IPS-NIHi11 (cell line): ENCODE results near the gene PLA2G10.
"Not testable (repeated sequence)": the region's sequence is repeated elsewhere in the genome, so short reads cannot be mapped to it uniquely, and the experiment has no call there.

ENCODE experiments used
- DNase-seq: peaks from one replicate; pipeline ENCODE4 v3.0.0; 2012; ENCODE audit warnings: mixed read lengths, low spot score

The PLA2G10 gene, protein sequence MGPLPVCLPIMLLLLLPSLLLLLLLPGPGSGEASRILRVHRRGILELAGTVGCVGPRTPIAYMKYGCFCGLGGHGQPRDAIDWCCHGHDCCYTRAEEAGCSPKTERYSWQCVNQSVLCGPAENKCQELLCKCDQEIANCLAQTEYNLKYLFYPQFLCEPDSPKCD

DNA sequence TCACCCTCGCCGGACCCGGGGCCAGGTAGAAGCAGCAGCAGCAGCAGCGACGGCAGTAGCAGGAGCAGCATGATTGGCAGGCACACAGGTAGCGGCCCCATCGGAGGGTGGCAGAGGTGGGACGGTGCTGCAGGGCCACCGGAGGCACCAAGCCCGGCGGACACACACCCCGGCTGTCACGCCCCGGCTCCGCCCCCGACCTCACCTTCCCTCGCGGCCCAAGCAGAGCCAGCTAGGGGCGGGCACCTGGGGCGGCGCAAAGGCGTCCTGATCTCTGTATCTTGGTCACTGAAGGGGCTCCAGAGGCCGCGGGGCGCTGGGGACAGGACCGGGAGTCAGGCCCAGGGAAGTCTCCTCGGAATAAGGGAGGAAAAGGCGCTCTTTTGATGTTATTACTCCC lies at the start of gene PLA2G10:
PLA2G10 (minus strand) TSS at position 180 of the 400 bp plus-strand sequence; CDS start at position 101, 79 bp downstream.
- DNase-seq = not testable (repeated sequence)

DNA sequence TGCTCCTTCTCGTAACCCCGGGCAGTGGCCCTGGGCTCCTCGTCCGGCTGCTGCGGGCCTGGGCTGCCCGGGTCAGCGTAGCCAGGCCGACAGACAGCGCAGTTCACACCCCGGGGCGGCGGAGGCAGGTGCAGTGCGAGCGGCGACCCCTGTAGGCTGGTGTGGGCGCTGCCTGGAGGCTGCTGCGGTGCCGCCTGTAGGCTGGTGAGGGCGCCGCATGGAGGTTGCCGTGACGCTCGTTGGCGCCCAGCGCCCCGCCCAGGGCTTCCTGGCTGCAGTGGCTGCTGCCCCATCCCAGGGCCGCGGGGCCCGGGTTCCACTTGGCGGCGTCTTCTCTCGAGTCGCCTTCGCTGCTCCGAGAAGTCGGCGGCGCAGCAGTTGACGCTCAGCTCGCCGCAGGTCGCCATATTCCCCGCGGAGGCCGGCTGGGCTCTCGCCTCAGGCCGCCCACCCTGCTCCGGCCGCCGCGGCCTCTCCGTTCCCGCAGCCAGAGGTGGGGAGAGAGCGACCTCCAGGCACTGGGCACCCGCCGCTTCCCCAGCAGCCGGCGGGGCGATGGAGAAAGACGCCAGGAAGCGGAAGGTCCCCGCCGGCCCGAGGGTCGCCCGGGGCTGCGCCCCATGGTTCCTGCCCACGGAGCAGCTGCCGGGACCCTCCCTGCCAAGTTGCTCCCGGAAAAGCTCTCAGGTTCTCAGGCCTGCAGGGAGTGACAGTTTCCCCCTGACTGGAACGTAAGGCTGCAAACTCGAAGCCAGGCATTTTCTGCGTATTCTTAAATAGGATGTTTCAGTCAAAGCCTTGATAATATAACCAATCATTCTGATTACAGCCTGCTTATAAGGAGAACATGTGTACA lies 48.4 kb upstream of the PLA2G10 start, which contains the start of gene NPIPA2:
NPIPA2 (plus strand) TSS at position 261 of the 856 bp plus-strand sequence. CDS start 5,533 bp downstream, outside the sequence.
- DNase-seq = not testable (repeated sequence)

DNA sequence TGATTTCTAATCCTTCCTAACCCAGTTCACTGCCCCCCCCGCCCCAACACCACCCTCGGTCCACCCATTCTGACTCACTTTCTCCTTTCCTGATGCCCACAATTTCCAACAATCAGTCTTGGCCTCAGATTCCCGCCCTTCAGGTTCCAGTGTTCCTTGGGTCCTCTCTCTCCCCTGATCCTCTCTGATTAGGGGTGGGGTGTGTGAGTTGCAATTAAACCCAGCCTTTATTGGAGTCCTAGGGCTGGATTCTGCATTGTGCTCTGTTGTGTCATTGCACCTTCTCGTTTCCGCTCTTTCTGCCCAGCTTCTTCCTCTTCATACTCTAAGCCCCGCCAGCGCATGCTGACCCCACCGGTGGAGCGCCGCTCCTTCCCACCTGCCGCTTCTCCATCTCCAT lies 47.7 kb upstream of the PLA2G10 start:
- DNase-seq = not testable (repeated sequence)

DNA sequence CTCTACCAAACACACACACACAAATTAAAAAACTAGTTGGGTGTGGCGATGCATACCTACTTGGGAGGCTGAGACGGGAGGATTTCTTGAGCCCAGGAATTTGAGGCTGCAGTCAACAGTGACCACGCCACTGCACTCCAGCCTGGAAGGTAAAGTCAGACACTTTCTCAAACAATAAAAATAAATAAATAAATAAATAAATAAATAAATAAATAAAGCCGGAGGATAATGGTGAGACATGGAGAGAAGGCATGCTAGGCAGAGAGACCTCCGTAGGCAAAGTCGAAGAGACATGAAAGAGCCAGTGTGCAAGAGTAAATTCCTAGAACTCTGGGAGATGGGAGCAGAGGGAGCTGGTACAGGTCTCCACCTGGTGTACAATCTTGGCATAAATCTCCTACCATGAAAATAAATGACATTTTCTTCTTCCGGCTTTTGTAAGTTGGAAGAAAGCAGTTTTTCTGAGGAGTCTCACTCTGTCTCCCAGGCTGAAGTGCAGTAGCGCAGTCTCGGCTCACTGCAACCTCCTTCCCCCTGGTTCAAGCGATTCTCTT lies 46.8 kb upstream of the PLA2G10 start:
- not testable (repeated sequence) for DNase-seq

DNA sequence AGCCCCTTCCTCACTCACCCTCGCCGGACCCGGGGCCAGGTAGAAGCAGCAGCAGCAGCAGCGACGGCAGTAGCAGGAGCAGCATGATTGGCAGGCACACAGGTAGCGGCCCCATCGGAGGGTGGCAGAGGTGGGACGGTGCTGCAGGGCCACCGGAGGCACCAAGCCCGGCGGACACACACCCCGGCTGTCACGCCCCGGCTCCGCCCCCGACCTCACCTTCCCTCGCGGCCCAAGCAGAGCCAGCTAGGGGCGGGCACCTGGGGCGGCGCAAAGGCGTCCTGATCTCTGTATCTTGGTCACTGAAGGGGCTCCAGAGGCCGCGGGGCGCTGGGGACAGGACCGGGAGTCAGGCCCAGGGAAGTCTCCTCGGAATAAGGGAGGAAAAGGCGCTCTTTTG lies 39.1 kb upstream of the PLA2G10 start:
- DNase-seq = not testable (repeated sequence)

DNA sequence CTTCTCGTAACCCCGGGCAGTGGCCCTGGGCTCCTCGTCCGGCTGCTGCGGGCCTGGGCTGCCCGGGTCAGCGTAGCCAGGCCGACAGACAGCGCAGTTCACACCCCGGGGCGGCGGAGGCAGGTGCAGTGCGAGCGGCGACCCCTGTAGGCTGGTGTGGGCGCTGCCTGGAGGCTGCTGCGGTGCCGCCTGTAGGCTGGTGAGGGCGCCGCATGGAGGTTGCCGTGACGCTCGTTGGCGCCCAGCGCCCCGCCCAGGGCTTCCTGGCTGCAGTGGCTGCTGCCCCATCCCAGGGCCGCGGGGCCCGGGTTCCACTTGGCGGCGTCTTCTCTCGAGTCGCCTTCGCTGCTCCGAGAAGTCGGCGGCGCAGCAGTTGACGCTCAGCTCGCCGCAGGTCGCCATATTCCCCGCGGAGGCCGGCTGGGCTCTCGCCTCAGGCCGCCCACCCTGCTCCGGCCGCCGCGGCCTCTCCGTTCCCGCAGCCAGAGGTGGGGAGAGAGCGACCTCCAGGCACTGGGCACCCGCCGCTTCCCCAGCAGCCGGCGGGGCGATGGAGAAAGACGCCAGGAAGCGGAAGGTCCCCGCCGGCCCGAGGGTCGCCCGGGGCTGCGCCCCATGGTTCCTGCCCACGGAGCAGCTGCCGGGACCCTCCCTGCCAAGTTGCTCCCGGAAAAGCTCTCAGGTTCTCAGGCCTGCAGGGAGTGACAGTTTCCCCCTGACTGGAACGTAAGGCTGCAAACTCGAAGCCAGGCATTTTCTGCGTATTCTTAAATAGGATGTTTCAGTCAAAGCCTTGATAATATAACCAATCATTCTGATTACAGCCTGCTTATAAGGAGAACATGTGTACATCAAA lies 9.3 kb upstream of the PLA2G10 start, which contains the start of gene NPIPA3:
NPIPA3 (plus strand) TSS at position 256 of the 856 bp plus-strand sequence. CDS start 5,533 bp downstream, outside the sequence.
- DNase-seq = not testable (repeated sequence)

DNA sequence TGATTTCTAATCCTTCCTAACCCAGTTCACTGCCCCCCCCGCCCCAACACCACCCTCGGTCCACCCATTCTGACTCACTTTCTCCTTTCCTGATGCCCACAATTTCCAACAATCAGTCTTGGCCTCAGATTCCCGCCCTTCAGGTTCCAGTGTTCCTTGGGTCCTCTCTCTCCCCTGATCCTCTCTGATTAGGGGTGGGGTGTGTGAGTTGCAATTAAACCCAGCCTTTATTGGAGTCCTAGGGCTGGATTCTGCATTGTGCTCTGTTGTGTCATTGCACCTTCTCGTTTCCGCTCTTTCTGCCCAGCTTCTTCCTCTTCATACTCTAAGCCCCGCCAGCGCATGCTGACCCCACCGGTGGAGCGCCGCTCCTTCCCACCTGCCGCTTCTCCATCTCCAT lies 8.6 kb upstream of the PLA2G10 start:
- not testable (repeated sequence) for DNase-seq

DNA sequence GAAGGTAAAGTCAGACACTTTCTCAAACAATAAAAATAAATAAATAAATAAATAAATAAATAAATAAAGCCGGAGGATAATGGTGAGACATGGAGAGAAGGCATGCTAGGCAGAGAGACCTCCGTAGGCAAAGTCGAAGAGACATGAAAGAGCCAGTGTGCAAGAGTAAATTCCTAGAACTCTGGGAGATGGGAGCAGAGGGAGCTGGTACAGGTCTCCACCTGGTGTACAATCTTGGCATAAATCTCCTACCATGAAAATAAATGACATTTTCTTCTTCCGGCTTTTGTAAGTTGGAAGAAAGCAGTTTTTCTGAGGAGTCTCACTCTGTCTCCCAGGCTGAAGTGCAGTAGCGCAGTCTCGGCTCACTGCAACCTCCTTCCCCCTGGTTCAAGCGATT lies 7.8 kb upstream of the PLA2G10 start:
- not testable (repeated sequence) for DNase-seq

DNA sequence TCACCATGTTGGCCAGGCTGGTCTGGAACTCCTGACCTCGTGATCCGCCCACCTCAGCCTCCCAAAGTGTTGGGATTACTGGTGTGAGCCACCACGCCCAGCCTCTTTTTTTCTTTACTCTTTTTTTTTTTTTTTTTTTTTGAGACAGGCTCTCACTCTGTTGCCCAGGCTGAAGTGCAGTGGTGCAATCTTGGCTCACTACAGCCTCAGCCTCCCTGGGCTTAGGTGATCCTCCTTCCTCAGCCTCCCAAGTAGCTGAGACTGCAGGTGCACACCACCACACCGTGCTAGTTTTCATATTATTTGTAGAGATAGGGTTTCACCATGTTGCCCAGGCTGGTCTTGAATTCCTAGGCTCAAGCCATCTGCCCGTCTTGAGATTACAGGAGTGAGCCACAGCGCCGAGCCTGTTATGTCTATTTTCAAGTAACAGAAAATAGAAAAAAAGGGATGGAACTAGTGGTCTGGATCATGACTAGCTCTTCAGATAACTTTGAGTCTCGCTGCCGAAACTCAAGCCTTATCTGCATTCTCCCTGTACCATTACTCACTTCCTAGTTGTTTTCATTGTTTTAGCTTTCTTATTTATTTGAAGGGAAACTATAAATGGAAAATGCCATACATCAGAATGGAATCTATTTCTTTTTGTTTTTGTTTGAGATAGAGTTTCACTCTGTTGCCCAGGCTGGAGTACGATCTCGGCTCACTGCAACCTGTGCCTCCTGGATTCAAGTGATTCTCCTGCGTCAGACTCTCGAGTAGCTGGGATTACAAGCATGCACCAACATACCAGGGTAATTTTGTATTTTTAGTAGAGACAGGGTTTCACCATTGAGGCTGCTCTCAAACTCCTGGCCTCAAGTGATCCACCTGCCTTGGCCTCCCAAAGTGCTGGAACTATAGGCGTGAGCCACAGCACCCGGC lies 8.0 kb downstream of the PLA2G10 start:
- not testable (repeated sequence) for DNase-seq

DNA sequence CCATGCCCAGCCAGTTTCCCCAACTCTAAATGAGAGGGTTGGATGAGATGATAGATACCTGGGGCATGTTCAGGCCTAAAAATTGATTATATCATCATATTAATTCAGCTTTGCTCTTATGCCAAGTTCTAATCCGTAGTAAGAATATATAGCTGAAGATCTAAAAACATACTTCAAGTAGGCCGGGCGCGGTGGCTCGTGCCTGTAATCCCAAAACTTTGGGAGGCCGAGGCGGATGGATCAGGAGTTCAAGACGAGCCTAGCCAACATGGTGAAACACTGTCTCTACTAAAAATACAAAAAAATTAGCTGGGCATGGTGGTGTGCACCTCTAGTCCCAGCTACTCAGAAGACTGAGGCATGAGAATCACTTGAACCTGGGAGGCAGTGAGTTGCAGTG lies 12.0 kb downstream of the PLA2G10 start:
- no peak for DNase-seq

DNA sequence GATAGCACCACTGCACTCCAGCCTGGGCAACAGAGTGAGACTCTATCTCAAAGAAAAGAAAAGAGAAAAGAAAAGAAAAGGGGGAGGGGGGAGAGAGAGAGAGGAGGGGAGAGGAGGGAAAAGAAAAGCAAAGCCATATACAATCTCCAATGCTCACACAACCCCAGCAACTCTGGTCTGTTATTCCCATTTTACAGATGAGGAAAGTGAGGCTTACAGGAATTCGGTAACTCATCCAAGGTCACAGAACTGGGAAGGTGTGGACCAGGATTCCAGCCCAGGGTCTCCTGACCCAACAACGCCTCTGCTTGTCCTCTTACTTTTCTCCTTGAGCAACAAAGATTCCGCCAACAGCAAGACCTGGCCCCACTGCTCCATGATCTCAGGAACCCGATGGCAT lies 13.0 kb downstream of the PLA2G10 start:
- no peak for DNase-seq

DNA sequence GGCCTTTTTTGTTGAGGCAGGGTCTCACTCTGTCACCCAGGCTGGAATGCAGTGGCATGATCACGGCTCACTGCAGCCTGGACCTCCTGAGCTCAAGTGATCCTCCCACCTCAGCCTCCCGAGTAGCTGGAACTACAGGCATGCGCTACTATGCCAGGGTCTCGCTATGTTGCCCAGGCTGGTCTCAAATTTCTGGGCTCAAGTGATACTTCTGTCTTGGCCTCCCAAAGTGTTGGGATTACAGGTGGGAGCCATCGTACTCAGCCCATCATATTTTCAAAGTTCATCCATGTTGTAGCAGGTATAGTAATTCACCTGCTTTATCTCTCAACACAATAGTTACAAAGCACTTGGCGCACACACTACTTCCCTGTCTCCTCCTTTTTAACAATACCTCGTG lies 13.7 kb downstream of the PLA2G10 start:
- DNase-seq = not testable (repeated sequence)

DNA sequence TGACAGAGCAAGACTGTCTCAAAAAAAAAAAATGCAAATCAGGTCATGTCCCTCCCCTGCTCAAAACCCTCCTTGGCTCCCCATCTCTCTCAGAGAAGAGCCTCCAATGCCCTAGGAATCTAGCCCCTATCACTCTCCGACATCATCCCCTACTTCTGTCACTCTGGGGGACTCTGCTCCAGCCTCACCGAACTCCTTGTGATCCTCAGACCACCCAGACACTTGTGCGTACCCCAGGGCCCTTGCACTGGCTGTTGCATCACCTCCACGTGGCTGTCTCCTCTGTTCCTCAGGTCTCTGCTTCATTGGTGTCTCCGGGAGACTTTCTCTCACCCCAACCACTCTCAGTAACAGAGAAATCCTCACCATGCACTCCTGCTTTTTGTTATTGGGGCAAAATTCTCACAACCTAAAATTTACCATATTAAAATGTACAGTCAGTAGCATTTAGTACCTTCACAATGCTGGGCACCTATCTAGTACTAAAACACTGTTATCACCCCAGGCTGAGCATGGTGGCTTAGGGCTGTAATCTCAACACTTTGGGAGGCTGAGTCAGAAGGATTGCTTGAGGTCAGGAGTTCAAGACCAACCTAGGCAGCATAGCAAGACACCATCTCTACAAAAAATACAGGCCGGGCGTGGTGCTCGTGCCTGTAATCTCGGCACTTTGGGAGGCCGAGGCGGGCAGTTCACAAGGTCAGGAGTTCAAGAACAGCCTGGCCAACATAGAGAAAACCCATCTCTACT lies 15.2 kb downstream of the PLA2G10 start:
- no peak for DNase-seq

DNA sequence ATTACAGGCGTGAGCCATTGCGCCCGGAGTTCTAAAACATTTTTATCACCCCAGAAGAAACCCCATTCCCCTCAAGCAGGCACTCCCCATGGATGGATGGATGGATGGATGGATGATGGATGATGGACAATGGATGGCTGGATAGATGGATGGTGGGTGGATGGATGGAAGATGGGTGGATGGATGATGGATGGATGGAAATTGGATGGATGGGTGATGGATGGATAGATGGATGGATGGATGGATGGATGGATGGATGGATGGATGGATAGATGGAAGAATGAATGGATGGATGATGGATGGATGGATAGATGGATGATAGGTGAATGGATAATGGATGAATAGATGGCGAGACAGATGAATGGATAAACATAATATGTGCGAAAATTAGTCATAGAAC lies 16.5 kb downstream of the PLA2G10 start:
- DNase-seq = no peak

DNA sequence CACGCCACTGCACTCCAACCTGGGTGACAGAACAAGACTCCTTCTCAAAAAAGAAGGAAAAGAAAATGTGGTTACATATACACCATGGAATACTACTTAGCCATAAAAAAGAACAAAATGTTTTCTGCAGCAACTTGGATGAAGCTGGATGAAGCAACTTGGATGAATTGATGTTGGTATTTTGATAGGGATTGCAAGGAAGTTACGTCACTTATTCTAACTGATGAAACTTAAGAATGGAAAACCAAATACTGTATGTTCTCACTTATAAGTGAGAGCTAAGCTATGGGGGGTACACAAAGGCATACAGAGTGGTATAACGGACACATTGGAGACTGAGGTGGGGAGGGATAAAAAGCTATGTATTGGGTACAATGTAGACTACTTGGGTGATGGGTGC lies 17.5 kb downstream of the PLA2G10 start:
- DNase-seq = no peak

DNA sequence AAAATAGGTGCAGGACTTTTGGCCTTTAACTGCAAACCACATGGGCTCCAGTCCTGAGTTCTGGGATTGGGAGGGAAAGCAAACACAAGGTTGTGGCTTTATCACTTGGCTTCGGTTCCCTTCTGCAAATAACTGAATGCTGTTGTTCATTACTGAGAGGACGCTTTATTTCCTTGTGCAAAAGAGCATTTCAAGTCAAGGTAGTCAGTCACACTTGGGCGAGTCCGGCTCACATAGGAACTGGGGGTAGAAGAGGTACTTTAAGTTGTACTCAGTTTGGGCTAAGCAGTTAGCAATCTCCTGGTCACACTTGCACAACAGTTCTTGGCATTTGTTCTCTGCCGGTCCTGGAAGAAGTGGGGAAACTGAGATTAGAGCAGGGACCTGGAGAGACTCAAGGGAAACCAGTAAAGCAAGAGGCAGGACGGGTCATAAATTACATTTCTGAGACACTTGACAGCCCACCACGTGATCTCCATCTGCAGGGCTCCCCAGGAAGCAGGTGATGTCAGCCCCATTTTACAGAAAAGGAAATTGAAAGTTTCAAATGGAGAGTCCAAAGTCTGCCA lies 21.6 kb downstream of the PLA2G10 start:
- DNase-seq = no peak

DNA sequence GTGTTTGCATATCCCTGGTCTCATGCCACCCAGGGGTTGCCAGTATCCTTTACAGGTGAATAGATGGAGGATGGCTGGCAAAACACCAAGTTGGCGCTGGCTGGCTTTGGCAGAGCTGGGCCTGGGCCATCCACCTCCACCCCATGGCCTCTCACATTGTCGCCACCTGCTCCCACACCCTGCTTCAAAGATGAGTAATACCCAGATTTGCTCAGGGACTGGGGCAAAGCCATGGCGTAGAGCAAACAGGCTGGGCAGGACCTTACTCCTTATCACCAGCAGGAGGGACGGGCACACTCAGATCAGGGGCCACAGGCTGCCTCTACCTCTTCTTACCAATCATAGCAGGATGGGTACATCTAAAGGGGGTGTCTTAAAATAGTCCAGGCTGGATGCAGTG lies 24.3 kb downstream of the PLA2G10 start:
- DNase-seq = no peak

DNA sequence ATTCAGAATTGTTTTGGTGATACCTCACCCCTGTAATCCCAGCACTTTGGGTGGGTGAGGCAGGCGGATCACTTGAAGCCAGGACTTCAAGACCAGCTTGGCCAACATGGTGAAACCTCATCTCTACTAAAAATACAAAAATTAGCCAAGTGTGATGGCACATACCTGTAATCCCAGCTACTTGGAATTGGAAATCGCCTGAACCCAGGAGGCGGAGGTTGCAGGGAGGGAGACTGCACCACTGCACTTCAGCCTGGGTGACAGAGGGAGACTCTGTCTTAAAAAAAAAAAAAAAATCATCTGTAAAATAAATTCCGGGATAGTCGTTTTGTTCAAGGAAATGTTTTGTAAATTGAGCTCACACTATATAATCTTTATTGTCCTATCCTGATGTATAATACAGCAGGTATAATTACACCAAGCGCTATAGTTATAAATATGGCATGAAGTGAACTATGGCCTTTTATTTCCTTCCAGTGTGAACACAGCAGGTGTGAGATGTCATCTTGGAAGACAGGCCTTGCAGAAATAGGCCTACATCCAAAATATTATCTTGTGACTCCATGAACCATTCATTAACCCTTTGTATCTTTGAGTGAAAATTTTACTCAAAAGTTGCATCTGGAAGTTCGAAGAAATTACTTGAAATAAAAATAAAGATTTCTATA lies 25.4 kb downstream of the PLA2G10 start:
- no peak for DNase-seq
